ENCODE results near the gene SMYD1.

Gene SMYD1

DNA sequence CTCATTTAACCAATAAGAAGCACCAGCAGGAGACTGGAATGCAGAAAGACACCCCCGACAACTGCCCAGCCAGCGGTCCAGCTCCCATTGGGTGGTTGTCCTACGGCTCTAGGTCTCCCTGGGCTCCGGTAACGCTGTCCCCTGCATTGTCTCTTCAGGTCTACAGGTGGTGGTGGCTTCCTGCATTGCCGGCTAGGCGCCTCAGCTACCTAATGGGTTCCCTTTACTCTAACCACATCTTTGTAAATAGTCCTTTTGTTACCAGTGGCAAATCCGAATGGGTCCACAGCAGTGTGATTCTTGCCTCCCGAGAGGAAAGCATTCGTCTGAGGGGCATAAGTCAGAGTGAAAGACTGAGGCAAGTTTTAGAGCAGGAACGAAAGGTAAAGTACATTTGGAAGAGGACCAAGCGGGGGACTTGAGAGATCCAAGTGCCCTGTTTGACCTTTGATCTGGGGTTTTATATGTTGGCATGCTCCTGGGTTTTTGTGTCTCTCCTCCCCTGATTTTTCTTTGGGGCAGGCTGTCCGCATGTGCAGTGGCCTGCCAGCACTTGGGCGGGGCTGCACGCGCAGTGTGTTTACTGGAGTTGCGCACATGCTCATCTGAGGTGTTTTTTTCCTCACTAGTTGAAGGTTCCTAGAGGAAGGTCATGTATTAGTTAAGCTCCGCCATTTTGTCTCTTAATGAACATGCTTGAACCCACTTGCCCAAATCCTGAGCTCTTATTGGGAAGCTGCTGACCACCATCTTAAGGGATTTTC is 49.2 kb downstream of the SMYD1 start:
- TF ChIP-seq CTCF (IDR thresholded peaks at IDR 0.05; ENCODE audit: low read depth, low read length, missing control alignments), result no peak
- no peak overlapping the region for H3K4me3 ChIP-seq (ENCODE audit: low read depth, low read length)
- no peak for DNase-seq (ENCODE audit: low read depth)

DNA sequence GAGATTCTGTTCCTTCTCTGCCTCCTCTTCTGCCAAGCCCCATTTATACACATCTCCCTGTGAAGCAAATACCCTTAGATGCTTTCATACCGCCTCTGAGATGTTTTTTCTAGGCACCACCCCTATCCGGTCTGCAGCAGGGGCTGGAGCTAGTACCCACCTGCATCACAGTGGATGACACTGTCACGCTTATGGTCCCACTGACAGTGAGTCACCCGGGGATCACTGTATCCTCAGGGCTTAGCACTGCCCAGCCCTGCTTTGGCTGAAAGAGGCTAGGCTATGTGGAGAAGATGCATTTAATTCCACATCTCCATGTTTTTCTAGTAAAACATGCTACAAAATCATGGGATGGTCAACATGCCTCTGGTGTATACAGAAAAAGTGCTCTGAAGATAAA is 50.3 kb downstream of the SMYD1 start:
- no peak for TF ChIP-seq CTCF (IDR thresholded peaks at IDR 0.05; ENCODE audit: low read depth, low read length, missing control alignments)
- no peak for DNase-seq (ENCODE audit: low read depth)
- no peak overlapping the region for H3K4me3 ChIP-seq (ENCODE audit: low read depth, low read length)

- DNase-seq (ENCODE audit: low read depth), result no peak
- no peak for TF ChIP-seq CTCF (IDR thresholded peaks at IDR 0.05; ENCODE audit: low read depth, low read length, missing control alignments)
These were observed 54.1 kb downstream of the SMYD1 start for GRCh38 chr2:88121678-88122077.

GRCh38 chr2:88122141-88122884 is 54.7 kb downstream of the SMYD1 start:
- no peak for TF ChIP-seq CTCF (IDR thresholded peaks at IDR 0.05; ENCODE audit: low read depth, low read length, missing control alignments)
- no peak for DNase-seq (ENCODE audit: low read depth)
- no peak overlapping the region for H3K4me3 ChIP-seq (ENCODE audit: low read depth, low read length)

More at GRCh38 chr2:88121678-88122077, 54.1 kb downstream of the SMYD1 start:
- H3K4me3 ChIP-seq (ENCODE audit: low read depth, low read length), result no peak overlapping the region

GRCh38 chr2:88123164-88123974 is 55.7 kb downstream of the SMYD1 start:
- DNase-seq (ENCODE audit: low read depth), result no peak
- H3K4me3 ChIP-seq (ENCODE audit: low read depth, low read length), result no peak overlapping the region
- TF ChIP-seq CTCF (IDR thresholded peaks at IDR 0.05; ENCODE audit: low read depth, low read length, missing control alignments), result no peak

DNA sequence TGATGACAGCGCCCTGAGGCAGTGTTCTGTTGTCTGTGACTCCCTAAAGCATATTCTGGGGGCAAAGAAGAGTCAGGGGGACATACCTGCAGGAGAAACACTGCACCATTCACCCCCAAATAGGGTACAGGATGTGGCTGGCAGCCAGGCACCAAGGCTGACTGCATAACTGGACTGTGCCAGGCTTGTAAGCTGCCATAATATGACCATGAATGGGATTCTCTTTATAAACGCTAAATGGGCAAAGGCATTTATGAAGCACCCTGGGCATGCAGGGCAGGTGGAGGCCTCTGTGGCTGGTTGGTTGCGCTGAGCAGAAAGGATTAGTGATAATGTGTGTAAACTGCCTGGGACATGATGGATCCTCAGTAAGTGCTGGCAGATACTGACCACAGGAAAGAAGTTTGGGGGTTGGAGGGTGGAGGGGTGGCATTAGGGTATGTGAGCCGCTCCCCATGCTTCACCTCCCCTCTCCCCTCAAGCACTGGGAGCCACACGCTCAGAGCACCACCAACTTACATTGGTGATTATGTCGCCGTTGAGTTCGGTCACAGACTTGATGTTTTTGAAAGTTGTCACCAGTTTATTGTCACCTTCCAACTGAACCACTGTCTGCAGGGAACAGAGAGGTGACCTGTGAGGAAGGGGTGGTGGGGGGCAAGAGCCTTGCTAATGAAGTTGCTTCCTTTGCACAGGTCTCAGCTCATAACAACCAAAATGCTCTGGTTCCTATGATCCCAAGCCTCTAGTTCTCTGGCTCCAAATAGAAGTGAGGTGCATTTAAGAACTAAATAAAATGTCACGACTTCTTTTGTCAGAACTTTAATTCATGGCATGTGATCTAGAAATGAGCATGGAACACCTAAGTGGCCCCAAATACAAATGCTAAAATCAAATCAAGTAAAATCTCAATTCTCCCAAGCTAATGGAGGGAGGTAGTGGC is 56.6 kb downstream of the SMYD1 start:
- no peak overlapping the region for H3K4me3 ChIP-seq (ENCODE audit: low read depth, low read length)
- TF ChIP-seq CTCF (IDR thresholded peaks at IDR 0.05; ENCODE audit: low read depth, low read length, missing control alignments), result no peak
- DNase-seq (ENCODE audit: low read depth), result no peak

Data from GM12864 (cell line).